Thyroid gland (tissue), 4 donors: Measurements from ENCODE around the gene GPR162.

Source experiments
- CTCF ChIP-seq, 6 experiments: fragments of 200-600 bp in 3 of 6; fragments of 450-650 bp in 3 of 6; sonication (generic) in 3 of 6; IDR thresholded peaks; one replicate each; pipeline ENCODE4 v1.5.1; 2016 to 2019; ENCODE audit warnings: antibody characterized with exemption in 6 of 6, mild to moderate bottlenecking in 2 of 6, inconsistent platforms in 1 of 6, moderate library complexity in 1 of 6
- POLR2A ChIP-seq, 2 donors: fragments of 450-650 bp; IDR thresholded peaks; one replicate each; pipeline ENCODE4 v1.6.1; 2017; ENCODE audit warnings: antibody characterized with exemption in 2 of 2, mild to moderate bottlenecking in 2 of 2, moderate library complexity in 1 of 2

- TF ChIP-seq CTCF (IDR thresholded peaks at IDR 0.05) (no peak), POLR2A (IDR thresholded peaks at IDR 0.05) (no peak)
Measured at GRCh38 chr12:6843118-6843902, 21.7 kb downstream of the GPR162 start.
